Measurements from ENCODE around the gene POLR3K.

POLR3K gene

GRCh38 chr16:78444-79150 lies 25.2 kb upstream of the POLR3K start:
- no peak for DNase-seq

GRCh38 chr16:77807-78443 lies 24.5 kb upstream of the POLR3K start, which contains the start of gene MPG:
Gene MPG (plus strand): TSS chr16:78225. CDS start chr16:78310, 85 bp downstream.
- DNase-seq = peak; percentile 30

GRCh38 chr16:77273-77806 lies 23.9 kb upstream of the POLR3K start:
- no peak for DNase-seq

GRCh38 chr16:76535-77272 lies 23.3 kb upstream of the POLR3K start:
- no peak for DNase-seq

GRCh38 chr16:75580-76501 lies 22.4 kb upstream of the POLR3K start:
- no peak for DNase-seq

GRCh38 chr16:74747-75334 lies 21.4 kb upstream of the POLR3K start:
- DNase-seq = no peak

GRCh38 chr16:74051-74746 lies 20.8 kb upstream of the POLR3K start:
- no peak for DNase-seq

GRCh38 chr16:72561-73548 lies 19.4 kb upstream of the POLR3K start, which contains the start of gene RHBDF1:
Gene RHBDF1 (minus strand): TSS chr16:72631. CDS start chr16:65015, 7,616 bp downstream.
- no peak for DNase-seq

GRCh38 chr16:71540-72401 lies 18.4 kb upstream of the POLR3K start:
- no peak for DNase-seq

GRCh38 chr16:71210-71539 lies 17.8 kb upstream of the POLR3K start:
- no peak for DNase-seq

GRCh38 chr16:69181-69580 lies 15.8 kb upstream of the POLR3K start:
- no peak for DNase-seq

GRCh38 chr16:67884-68789 lies 14.7 kb upstream of the POLR3K start:
- no peak for DNase-seq

GRCh38 chr16:67183-67791 lies 13.9 kb upstream of the POLR3K start:
- DNase-seq = no peak

- no peak for DNase-seq
Measured at GRCh38 chr16:66309-67182, 13.1 kb upstream of the POLR3K start.

GRCh38 chr16:65745-66144 lies 12.3 kb upstream of the POLR3K start:
- DNase-seq = peak; percentile 20

GRCh38 chr16:64914-65255 lies 11.5 kb upstream of the POLR3K start:
- DNase-seq = no peak

All from NCI-H446 treated with DMSO at 0.1 percent for 48 hours (cell line).